Hippocampal formation (tissue), 2 donors: ENCODE results near the gene ARHGAP24.

Experiments
- DNase-seq, 2 donors: peaks; one replicate each; lab custom pipeline; 2025; lab: John Stamatoyannopoulos, UW

Gene ARHGAP24

GRCh38 chr4:85740431-85740861, 265.5 kb downstream of the ARHGAP24 start:
- DNase-seq = no peak

GRCh38 chr4:85741381-85741780, 266.4 kb downstream of the ARHGAP24 start:
- DNase-seq = no peak

- DNase-seq = peak; percentile 63 to 83
Observed at GRCh38 chr4:85741921-85742591, 267.1 kb downstream of the ARHGAP24 start.

- DNase-seq = no peak
Observed at GRCh38 chr4:85744950-85745349, 270.0 kb downstream of the ARHGAP24 start.

GRCh38 chr4:85745939-85746338, 271.0 kb downstream of the ARHGAP24 start:
- no peak for DNase-seq

DNA sequence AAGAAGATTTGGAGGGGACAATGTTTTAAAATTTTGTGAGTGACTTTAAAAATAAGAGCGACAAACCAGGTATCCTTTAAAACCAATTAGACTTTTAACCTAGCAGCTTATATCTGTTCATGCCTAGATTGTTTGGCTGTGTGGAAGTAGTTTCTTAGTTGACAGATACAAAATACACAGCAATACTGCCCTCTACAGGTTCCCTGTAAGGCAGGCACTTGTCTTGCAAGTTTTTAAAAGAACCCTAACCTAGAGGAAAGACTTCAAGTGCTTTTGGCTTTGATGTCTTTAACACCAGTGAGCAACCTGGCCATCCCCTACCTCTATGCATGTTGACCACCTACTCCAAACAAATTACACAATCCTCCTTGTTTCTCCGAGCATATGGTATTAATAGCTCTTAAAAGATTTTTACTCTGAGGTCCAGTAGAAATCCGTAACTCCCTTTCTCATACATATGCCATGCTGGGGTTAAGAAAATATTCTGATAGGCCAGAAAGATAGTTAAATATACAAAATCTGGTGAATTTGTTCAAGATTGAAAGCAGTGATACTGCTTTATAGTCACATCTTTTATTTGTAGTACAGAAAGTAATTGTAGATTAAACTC, 273.0 kb downstream of the ARHGAP24 start:
- DNase-seq = peak; percentile 12 to 91

- DNase-seq = no peak
Observed at GRCh38 chr4:85748654-85749053, 273.7 kb downstream of the ARHGAP24 start.

DNA sequence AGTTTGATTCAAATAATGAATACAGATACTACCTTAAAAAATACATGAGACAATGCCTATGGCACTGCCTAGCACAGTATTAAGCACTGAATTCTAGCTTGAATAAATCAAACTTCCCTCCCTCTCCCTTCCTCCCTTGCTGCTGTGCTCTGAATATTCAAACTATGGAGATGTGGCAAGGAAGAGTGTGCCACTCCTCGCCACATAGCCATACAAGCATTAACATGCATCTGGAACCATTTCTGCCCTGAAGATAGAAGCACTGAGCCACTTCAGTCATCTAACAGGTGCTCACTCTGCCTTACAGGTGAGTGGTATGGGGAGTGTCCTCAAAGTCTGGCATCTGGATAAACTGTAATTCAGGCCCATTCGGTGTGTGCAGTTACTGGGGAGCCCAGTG, 276.9 kb downstream of the ARHGAP24 start:
- no peak for DNase-seq

DNA sequence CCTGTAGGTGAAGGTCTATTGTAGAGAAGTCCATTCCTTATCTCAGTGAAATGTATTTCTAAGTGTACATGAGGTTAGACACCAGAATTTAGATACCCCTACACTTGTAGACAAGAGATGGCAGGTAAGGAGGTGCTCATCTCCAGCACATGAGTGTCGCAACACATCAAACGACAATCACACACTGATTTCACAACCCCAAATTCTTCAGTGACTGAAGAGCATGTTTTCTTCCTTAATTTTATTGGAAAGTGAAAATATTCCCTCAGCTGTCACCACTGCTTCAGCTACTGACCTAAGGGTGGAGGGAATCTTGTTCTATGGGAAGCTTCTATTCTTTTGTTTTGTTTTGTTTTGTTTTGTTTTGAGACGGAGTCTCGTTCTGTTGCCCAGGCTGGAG, 280.3 kb downstream of the ARHGAP24 start:
- no peak for DNase-seq

- no peak for DNase-seq
Observed at GRCh38 chr4:85756938-85757337, 282.0 kb downstream of the ARHGAP24 start.

DNA sequence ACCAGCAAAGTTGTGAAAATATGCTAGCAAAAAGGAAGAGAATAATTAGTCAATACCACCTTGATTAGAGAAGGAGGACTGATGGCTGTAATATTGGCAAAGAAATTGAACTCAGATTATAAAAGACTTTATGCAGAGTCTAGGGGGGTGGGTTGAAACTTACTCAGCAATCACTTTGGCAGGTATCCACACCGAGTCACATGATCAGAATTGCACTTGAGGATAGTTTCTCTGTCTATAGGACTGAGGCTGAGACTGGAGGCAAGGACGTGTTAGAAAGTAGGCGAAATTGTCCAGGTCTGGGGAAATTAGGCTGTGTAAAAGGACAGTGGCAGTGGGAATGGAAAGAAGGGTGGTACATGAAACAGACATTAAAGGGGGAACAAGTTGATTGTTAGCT, 284.4 kb downstream of the ARHGAP24 start:
- no peak for DNase-seq

DNA sequence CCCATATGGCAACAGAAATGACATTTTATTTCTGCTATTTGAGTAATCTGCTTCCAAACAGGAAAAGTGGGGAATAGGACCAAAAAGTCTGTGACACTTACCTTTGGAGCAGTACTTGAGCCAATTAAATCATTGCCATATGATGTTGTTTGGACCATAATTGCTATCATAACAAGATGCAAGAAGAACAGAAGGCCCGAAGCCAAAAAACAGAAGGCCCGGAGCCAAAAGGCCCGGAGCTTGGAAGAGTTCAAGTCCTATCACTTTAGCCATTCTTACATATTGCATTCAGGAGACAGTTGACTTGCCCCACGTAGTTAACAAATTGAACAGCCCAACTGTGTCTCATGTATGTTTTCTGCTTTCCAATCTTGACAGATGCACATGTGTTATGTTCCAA, 285.6 kb downstream of the ARHGAP24 start:
- DNase-seq = no peak

DNA sequence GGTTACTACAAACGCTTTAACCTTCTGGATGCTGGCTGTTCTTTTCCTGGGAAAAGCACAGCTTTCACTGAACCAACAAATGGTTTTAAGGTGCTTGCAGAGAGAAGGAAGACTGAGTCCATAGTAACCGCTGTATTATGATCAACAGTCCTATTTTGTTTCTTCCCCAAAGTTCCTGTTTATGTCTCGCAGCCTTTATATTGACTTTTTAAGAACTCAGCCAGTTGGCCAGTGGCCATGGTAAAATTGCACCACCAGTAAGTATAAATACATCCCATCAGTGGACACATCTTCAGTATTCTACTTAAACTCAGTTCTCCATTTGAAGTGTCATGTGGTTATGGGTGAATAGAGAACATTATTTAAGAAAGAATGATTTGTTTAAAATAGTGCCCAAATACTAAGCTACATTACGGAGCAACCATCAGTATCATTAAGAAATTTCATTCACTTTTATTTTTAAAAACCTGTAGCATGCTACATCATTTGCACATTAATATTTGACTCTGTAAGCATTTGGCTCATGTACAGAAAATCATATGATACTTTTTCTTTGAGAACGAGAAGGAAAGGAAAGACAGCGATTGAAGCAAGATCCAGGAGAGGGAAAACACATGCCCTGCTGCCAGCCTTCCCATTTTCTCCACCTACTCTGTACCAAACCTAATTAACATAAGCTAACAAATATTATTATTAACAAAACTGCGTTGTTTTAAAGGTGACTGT, 287.0 kb downstream of the ARHGAP24 start:
- DNase-seq = peak in 1 of 2 donors; percentile 21

DNA sequence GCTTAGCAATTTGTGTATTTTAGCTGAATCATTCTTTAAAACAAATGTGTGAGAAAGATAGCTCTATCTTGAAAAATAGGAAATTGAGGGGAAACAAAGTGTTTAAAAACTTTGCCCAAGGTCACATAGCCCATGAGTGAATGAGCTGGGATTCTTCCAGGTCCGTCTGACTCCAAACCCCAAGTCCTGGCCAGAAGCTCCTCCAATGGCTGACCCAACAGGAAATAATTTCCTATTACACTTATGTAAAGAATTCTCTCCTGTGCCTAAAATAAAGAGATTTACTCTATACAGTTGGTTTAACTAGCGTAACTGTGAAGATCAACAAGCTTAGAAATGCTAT, 287.6 kb downstream of the ARHGAP24 start:
- DNase-seq = no peak

DNA sequence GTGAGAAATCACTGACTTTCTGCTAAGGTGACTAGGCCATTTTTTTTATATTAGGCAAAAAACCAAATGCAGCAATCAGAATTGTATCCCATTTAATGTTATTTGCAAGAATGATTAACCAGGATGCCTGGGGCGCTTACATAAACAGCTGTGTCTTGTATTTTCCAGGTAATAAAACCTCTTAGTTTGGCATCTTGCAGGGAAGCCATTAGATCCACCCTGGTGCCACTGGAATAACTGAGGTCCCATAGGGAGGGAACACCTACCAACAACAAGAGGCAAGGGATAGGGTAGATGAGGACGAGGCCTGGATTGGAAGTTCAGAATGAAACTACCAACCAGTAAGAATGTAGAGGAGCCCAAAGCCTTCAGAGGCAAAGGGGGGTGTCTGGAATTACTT, 288.3 kb downstream of the ARHGAP24 start:
- DNase-seq = no peak

GRCh38 chr4:85767649-85768048, 292.7 kb downstream of the ARHGAP24 start:
- DNase-seq = no peak

GRCh38 chr4:85769009-85769408, 294.1 kb downstream of the ARHGAP24 start:
- no peak for DNase-seq

DNA sequence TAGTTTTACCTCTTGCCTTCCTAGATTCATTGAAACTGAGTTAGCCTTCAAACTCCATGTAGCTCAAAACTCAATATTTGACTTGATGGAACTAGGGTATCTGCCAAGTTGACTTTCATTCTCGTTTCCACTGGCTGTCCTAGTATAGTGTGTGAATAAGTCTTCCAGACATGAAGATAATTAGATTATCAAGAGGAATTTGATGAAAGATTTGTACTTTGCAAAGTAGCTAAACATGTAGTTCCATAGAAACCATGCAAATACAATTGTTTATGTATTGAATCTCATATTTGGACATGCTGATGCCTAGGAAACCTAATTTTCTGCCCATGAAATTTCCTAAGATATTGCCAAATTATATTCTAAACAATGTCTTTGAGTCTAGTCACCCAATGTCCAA, 297.5 kb downstream of the ARHGAP24 start:
- DNase-seq = no peak

- DNase-seq = no peak
Observed at GRCh38 chr4:85773372-85773771, 298.4 kb downstream of the ARHGAP24 start.

DNA sequence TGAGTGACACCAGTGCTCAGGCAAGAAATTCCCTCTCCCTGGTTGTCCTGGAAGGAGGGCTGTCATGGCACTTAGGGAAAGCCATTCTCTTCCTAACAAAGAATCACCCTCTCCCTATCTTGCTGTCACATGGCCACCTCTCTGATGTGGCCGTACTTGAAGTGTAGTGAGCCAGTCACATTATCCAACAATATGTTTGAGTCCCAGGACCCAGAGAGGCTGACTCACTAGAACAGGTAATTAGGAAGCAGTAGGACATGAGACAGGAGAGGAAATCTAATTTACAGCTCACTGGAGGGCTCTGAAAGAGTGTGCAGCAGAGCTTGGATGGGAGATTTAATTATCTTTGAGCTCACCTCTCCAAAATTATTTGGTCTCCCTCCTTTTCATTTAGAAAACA, 299.1 kb downstream of the ARHGAP24 start:
- no peak for DNase-seq

DNA sequence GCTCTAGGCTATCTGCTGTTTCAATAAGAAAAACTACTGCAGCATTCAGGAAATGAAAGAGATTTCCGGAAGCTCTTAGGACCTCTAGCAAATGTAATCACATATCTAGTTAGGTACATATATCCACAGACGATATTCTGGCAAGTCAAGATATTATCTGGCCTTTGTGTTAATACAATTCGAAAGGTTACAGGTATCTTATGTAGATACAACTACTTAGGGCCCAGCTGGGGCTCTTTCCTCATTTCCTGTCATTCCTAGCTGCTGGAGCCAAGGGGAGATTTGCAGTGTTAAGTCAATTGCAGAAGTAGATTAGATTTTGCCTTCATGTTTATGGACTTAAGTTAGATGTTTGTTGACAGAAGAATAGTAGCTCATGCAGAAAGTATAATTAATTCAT, 299.5 kb downstream of the ARHGAP24 start:
- no peak for DNase-seq

- DNase-seq = no peak
Observed at GRCh38 chr4:85776096-85776495, 301.1 kb downstream of the ARHGAP24 start.

GRCh38 chr4:85776579-85776978, 301.6 kb downstream of the ARHGAP24 start:
- DNase-seq = no peak
